Iris pigment epithelial cell (primary cell): Measurements from ENCODE around the gene KIF26B.
A peak's percentile ranks its signal among the peaks of the same experiment; 100 is the strongest.
"Not testable (repeated sequence)": the region's sequence is repeated elsewhere in the genome, so short reads cannot be mapped to it uniquely, and the experiment has no call there.

Experiments used
- DNase-seq: peaks from one replicate; pipeline ENCODE4 v3.0.0-alpha.2; 2011; ENCODE audit warnings: low read depth

KIF26B gene

DNA sequence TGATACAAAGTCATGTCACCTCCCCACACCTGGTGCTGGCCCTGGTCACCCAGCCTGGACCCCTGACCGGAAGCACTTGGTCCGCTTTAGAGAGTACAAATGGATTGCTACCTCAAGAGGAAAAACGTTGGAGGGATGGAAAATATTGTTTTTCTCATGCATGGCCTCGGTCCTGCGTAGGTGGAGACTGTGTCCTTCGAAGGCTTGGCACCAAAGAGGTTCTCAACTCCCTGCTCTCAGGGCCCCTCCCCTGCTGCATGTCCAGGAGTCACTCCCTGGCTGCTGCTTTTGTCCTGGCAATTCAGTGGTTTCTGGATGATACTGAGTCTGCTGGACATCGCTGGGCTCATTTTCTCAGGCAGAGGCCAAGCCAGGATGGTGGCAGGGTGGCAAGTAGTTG lies 529.8 kb downstream of the KIF26B start:
- no peak for DNase-seq

DNA sequence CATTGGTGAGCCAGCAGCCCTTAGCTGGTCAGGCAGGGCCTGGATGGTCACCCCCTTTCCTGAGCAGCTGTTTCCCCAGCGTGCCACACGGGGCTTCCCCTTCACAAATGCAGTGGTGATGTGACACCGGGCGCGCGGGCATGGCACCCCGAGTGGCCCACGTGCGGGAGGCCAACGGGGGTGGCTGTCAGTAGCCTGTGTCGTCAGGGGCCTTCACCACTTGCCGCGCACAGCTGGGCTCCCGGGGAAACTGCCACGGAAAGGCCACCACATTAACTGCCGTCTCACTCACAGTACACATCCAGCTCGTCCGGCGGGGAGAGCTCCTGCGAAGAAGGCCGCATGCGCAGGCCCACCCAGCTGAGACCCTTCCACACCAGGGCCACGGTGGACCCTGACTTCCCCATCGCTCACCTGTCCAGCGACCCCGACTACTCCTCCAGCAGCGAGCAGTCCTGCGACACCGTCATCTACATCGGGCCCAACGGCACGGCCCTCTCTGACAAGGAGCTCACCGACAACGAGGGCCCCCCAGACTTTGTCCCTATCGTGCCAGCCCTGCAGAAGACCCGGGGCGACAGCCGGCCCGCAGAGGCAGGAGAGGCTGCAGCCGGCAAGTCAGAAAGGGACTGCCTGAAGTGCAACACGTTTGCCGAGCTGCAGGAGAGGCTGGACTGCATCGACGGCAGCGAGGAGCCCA lies 530.5 kb downstream of the KIF26B start:
- DNase-seq: no peak

DNA sequence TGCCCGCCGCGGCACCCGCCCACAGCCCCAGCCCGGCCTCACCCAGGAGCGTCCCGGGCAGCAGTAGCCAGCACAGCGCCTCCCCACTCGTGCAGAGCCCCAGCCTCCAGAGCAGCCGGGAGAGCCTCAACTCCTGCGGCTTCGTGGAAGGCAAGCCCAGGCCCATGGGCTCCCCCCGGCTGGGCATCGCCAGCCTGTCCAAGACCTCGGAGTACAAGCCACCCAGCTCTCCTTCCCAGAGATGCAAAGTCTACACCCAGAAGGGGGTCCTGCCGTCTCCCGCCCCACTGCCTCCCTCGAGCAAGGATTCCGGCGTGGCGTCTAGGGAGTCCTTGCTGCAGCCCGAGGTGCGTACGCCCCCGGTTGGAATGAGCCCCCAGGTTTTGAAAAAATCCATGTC lies 531.2 kb downstream of the KIF26B start:
- no peak for DNase-seq

DNA sequence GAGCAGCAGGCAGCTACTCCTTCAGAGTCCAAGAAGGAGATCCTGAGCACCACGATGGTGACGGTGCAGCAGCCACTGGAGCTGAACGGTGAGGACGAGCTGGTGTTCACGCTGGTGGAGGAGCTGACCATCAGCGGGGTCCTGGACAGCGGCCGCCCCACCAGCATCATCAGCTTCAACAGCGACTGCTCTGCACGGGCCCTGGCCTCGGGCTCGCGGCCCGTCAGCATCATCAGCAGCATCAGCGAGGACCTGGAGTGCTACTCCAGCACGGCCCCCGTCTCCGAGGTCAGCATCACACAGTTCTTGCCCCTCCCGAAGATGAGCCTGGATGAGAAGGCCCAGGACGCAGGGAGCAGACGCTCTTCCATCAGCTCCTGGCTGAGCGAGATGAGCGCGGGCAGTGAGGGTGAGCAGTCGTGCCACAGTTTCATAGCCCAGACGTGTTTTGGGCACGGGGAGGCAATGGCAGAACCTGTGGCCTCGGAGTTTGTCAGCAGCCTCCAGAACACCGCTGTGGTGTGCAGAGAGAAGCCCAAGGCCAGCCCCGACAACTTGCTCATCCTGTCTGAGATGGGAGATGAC lies 531.8 kb downstream of the KIF26B start:
- DNase-seq: no peak

DNA sequence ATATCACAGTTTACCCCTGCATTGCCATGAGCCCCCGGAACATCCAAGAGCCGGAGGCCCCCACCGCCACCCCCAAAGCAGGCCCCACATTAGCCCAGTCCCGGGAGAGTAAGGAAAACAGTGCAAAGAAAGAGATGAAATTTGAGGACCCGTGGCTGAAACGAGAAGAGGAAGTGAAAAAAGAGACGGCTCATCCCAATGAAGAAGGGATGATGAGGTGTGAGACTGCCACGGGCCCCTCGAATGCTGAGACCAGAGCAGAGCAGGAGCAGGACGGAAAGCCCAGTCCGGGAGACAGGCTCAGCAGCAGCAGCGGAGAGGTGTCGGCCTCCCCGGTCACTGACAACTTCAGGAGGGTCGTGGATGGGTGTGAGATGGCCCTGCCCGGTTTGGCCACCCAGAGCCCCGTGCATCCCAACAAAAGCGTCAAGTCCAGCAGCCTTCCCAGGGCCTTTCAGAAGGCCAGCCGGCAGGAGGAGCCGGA lies 532.4 kb downstream of the KIF26B start:
- no peak for DNase-seq

DNA sequence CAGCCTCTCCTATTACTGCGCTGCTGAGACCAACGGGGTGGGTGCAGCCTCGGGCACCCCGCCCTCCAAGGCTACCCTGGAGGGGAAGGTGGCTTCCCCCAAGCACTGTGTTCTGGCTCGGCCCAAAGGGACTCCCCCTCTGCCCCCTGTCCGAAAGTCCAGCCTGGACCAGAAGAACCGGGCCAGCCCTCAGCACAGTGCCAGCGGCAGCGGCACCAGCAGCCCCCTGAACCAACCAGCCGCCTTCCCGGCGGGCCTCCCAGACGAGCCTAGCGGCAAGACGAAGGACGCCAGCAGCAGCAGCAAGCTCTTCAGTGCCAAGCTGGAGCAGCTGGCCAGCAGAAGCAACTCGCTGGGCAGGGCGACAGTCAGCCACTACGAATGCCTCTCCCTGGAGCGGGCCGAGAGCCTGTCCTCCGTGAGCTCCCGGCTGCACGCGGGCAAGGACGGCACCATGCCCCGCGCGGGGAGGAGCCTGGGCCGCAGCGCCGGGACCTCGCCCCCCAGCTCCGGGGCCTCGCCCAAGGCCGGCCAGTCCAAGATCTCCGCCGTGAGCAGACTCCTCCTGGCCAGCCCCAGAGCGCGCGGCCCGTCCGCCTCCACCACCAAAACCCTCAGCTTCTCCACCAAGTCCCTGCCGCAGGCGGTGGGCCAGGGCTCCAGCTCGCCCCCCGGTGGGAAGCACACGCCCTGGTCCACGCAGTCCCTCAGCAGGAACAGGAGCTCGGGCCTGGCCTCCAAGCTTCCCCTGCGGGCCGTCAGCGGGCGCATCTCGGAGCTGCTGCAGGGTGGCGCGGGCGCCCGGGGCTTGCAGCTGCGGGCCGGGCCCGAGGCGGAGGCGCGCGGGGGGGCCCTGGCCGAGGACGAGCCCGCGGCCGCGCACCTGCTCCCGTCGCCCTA lies 533.1 kb downstream of the KIF26B start:
- DNase-seq: peak; percentile 40

DNA sequence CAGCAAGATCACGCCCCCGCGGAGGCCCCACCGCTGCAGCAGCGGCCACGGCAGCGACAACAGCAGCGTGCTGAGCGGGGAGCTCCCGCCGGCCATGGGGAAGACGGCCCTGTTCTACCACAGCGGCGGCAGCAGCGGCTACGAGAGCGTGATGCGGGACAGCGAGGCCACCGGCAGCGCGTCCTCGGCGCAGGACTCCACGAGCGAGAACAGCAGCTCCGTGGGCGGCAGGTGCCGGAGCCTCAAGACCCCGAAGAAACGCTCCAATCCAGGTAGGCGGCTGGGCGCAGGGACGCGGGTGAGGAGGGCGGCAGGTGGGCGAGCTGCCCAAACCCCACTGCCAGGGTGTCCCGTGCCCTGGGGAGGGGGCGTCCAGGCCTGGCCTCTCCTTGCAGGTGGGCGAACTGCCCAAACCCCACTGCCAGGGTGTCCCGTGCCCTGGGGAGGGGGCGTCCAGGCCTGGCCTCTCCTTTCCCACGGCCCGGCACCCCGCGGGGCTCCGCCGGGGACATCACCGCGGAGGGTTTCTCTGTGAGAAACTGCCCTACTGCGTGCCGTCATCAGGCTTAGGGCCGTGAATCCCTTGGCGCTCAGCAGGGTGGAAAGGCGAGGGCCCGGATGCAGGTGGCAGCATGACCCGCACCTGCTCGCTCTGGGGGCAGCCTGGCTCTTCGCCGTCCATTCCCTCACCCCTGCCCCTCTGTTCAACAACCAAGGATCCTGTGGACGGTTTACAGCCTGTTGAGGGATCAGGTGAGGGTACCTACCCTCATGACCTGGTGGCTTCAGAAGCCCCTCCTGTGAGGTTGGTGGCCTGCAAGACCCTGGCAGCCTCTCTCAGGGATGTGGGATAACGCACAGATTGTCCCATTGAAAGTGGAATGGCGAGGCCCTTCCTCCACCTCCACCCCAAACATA lies 534.0 kb downstream of the KIF26B start:
- no peak for DNase-seq

DNA sequence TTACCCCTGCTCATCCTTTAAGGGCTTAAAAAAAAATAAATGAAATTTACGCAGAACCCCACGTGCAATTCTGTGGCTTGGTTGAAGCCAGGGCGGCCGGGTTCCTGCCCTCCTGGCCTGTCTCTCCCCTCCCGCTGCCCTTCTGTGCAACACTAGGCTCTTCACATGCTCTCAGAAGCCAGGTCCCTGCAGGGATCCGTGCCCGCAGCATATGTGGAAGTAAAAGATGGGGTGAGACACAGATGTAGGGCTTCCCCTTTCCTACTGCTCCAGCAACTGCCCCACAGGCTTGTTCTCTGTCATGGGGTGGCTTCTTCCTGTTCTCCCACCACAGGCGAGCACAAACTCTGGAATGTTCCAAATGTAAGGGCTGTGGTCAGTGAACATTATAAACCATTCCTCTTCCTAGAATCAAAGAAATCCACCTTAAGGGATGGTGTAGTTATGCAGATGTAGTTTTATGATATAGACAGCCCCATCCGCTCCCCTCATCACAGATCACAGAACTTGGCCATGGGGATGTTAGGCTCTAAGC lies 535.4 kb downstream of the KIF26B start:
- peak; percentile 12 for DNase-seq

DNA sequence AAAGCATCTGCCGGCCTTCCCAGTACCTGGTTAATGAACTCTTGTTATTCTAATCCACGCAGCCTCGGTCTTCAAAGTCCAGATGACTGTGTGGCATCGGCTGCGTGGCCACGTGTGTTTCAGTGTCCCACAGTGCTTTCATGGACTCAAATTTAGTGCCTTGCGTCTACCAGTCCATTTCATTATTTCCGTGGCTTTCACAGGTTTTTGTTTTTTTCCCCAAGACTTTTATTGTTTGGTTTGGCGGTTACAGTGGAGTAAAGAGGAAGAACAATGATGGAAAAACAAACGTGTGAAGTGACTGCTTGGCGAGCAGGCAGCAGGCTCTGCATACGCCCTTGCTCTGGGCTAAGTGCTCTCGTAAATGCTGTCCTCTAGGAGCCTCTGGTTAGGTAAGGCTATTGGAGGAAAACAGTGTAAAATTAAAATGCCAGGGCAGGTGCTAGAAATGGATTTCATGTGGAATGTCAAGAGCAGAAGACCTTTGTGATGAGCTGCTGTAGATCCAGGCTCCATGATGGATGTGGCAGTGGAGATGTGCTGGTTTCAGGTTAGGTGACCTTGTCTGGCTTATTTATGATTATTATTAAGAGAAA lies 536.3 kb downstream of the KIF26B start:
- DNase-seq: no peak

DNA sequence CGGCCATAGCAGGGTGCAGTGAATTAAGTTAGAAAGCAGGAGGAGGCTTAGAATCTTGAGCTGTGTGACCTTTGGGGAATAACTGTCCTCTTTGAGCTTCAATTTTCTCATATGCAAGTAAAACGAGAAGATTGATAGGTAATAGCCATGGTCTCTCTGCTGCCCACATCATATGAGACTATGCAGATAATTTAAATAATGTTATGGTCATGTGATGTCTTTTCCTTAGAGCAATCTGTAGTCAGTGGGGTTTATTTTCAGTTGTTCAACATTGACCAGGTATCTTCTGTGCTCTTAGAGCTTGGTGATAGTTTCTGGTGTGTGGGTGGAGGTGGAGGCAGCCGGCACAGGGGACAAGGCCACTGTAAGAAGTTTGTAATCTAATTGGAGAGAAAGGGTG lies 537.1 kb downstream of the KIF26B start:
- DNase-seq: no peak

DNA sequence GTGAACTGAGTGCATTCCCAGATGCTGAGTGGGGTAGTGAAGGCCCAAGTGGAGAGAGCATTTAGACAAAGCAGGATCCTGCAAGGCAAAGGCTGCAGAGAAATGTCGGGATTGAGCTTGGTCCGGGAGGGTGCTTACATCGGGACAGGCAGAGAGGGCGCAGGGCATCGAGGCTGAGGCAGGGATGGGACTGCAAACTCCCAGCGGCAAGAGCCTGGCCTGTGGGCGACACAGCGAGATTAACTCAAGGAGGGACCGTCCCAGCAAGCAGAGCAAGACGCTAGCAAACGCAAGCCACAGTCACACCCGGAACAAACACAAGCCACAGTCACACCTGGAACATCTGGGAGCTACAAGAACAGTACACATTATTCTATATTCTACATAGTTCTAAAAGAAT lies 537.5 kb downstream of the KIF26B start:
- no peak for DNase-seq

DNA sequence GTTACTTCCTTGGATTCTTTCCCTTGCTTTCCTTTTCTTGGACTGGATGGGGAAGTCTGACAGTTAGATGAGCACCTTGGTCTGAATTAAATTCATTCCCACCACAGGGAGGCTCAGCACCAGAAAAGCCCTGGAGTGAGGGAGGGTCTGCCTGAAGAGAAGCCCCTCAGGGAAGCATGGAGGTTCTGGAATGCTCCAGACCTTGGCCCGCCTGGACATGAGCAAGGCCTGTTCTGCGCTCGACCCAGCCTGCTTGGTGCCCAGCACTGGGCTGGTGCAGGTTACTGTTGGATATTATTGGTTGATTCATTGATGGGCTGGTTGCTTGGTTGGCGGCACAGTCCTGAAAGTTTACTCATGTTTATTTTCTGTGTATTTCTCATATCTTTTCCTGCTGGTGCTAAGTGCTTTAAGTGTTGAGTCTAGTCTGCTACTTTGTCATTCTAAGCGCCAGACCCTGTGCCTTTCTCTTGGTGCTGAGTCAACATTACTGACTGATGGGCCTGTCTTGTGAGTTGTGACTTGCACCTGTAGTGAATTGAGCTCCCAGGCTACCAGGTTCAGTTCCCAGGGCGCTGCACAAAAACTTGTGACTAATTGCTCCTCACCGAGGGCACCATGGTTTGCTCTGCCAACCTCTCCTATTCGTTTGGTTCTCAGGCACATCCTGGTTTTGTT lies 538.5 kb downstream of the KIF26B start:
- DNase-seq: no peak

DNA sequence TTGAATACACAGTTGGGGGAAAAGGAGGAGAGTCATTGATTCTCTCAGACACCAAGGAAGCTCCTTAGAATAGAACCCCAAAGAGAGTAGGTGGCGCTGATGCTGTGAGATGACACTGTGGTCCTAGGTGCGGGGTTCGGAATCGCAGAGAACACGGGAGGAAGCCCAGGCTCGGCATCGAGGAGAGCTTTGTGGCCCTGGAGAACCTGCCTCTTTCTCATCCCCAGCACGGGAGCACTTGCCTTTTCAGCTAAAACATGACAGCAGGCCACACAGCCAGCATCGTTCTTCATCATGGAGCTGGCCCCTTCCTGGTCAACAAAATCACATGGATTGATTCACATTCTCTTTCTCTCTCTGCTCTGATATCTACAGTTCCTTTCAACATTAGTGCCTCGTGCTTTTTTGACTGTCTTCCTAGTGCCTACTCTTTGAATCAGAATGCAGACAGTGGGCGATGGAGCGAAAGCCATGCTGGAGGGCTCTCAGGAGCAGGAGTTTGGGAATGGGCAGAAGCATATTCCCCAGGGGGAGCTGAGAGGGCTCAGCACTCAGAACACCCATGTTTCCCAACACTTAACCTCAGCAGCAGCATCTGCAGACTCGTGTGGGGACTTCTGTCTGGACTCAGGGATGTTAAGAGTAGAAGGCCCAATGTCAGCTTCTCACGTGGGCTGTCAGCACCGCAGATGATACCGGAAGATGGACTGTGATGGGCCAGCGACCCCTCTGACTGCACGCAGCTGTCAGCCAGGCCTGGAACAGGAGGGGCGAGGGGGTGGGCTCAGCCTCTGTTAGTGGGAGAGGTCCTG lies 539.4 kb downstream of the KIF26B start:
- DNase-seq: no peak

DNA sequence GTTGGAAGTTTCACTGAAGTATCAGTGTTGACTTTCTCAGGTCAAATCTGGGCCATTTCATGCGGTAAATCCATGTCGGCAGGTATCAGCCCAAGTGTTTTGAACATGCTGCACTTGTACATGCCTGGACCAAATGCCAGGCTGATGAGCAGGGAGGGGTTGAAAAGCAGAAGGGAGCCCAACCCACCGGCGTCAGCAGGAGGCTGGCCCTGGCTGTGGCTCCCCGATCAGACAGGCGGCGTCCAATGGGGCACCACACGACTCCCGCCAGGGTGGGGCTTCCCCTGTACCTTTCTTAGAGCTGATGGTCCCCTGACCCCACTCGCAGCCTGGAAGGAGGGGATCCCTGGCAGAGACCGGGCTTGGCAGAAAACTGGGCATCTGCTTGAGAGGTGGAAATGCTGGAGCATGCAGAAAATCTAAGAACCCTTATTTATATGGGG lies 540.0 kb downstream of the KIF26B start:
- no peak for DNase-seq

DNA sequence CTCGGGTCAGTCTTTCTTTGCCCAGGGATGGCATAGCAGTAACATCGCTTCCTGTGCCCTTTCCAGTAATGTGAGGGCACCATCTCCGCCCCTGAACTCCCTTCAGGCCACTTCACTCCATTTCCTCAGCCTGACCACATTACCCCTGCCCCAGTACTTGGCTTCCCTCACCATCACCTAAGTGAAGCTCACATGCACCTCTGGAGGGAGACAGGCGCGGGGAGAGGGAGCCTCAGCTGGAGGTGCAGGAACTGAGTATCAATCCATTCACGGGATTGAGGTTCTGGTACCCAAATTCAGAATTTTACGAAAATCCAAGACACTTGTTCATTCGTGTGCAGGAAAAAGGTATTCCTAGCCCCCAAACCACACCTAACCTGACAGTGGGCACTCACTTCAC lies 540.4 kb downstream of the KIF26B start:
- no peak for DNase-seq

DNA sequence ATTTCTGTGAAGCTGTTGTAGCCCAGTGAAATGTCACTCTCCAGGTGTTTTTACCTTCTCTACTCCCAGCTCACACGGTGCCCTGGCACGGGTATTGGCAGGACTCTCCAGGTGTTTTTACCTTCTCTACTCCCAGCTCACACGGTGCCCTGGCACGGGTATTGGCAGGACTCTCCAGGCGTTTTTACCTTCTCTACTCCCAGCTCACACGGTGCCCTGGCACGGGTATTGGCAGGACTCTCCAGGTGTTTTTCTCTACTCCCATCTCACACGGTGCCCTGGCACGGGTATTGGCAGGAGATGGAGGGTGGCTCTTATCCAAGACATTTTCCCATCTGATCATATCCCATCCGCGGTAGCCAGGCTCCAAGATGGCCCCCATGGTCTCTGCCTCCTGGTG lies 540.9 kb downstream of the KIF26B start:
- not testable (repeated sequence) for DNase-seq

DNA sequence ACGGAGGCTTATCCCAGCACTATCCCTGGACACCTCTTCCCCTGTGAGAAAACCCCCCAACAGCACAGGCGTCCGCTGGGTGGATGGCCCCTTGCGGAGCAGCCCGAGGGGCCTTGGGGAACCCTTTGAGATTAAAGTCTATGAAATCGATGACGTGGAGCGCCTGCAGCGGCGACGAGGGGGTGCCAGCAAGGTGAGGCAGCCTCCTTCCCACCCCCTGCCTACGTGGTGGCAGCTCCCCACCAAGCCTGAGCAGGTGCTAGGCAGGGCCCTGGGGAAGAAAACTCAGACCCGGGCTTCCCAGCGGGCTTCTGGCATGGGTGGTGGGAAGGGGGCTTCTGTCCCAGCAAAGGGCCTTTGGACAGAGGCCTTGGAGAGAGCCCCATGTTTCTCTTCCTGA lies 543.3 kb downstream of the KIF26B start:
- no peak for DNase-seq

DNA sequence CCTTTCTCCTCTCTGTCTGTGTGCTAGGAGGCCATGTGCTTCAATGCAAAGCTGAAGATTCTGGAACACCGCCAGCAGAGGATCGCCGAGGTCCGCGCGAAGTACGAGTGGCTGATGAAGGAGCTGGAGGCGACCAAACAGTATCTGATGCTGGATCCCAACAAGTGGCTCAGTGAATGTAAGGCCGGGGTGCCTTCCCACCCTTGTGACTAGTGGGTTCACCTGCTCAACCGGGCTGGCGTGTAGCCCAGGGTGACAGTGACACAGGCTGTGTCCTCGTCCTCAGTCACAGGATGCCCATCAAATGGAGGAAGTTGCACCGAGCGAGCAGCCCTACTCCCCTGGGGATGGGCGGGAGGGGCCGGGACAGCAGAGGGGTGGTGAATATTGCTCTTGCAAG lies 544.1 kb downstream of the KIF26B start:
- no peak for DNase-seq

DNA sequence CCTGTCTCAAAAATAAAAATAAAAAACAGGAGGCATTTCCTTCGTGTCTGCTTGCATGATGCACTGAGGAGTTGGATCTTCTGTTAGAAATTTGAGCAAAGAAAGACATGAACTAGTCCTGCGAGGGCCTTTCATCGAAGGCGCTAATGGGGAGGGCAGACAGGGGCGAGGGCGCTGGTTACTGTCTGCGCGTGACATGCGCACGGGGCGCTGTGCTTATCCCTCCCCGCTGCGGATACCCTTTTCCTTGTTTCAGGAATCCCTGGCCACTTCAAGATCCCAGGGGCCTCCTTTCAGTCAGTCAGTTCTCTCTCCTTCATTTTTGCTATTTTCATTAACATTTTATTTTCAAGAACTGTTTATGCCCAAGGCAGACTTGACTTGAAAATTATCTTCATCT lies 545.8 kb downstream of the KIF26B start:
- DNase-seq: no peak

DNA sequence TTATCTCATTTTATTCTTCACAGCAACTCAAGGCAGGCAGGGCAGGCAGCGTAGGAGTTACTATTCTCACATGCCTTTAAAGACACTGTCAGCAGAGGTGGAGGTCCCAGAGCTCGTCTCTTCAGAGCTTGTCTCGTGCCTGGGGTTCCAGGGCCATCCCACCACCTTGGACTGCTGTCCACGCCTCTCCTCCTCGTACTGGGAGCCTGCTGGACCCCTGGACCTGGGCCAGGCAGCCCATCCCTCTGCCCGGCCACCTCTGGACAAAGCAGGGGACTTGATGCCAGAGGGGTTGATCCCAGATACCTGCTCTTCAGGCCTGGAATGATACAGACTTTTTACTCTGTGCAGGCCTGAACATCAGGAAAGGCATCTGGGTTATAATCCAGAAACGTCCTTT lies 546.8 kb downstream of the KIF26B start:
- no peak for DNase-seq
